HepG2 (cell line): ENCODE data around the gene PIP5KL1. TPM values are rescaled to one million over a fixed set of nuclear protein-coding genes. Genes with fewer than 3 reads are reported as not detected.
A peak's percentile ranks its signal among the peaks of the same experiment; 100 is the strongest.

Source experiments
- BORCS8-MEF2B ChIP-seq: sonication (generic); formaldehyde crosslinking; IDR thresholded peaks from 2 replicates; pipeline ENCODE4 v1.8.0; 2022; ENCODE audit warnings: mild to moderate bottlenecking, missing genetic modification reagents
- CBX1 ChIP-seq: IDR thresholded peaks from one replicate; pipeline ENCODE4 v1.6.1; 2016; ENCODE audit warnings: antibody characterized with exemption, low read depth
- CEBPB ChIP-seq: IDR thresholded peaks from 2 replicates; pipeline ENCODE4 v1.6.1; 2011; ENCODE audit warnings: low read depth, low read length, improper control_type of control experiment, borderline replicate concordance
- ERF ChIP-seq: IDR thresholded peaks from 2 replicates; pipeline ENCODE4 v1.6.1; 2018; ENCODE audit warnings: missing biosample characterization, missing genetic modification reagents
- FOXK1 ChIP-seq: sonication (generic); formaldehyde crosslinking; IDR thresholded peaks from 2 replicates; pipeline ENCODE4 v1.4.0; 2020; ENCODE audit warnings: low read depth, missing genetic modification reagents, borderline replicate concordance
- GFI1 ChIP-seq: sonication (generic); formaldehyde crosslinking; IDR thresholded peaks from 2 replicates; pipeline ENCODE4 v1.5.0; 2020; ENCODE audit warnings: missing genetic modification reagents, mild to moderate bottlenecking, borderline replicate concordance
- HOXA9 ChIP-seq: sonication (generic); formaldehyde crosslinking; IDR thresholded peaks from 2 replicates; pipeline ENCODE4 v1.8.1; 2022; ENCODE audit warnings: missing genetic modification reagents, mild to moderate bottlenecking, moderate library complexity, borderline replicate concordance
- NAIF1 ChIP-seq: sonication (generic); formaldehyde crosslinking; IDR thresholded peaks from 2 replicates; pipeline ENCODE4 v1.5.0; 2020; ENCODE audit warnings: mild to moderate bottlenecking, missing genetic modification reagents, borderline replicate concordance
- SMARCE1 ChIP-seq: fragments of 450-650 bp; IDR thresholded peaks from 2 replicates; pipeline ENCODE4 v1.6.1; 2017; ENCODE audit warnings: borderline replicate concordance
- SOX13 ChIP-seq, 3 experiments: fragments of 450-650 bp in 1 of 3; sonication (generic) in 1 of 3; formaldehyde crosslinking in 1 of 3; IDR thresholded peaks in 2 of 3; conservative IDR thresholded peaks in 1 of 3; 2 replicates each; pipeline versions ENCODE4 v1.5.0 to v1.6.1; 2016 to 2020; ENCODE audit warnings: antibody characterized with exemption in 1 of 3, mild to moderate bottlenecking in 1 of 3, missing compliant biosample characterization in 1 of 3, missing genetic modification reagents in 1 of 3, moderate library complexity in 1 of 3
- SP5 ChIP-seq: IDR thresholded peaks from 2 replicates; pipeline ENCODE4 v1.6.1; 2016; ENCODE audit warnings: low read depth, borderline replicate concordance
- SUZ12 ChIP-seq: fragments of 150-350 bp; IDR thresholded peaks from 2 replicates; pipeline ENCODE4 v1.6.1; 2014; ENCODE audit warnings: low read depth, low read length
- TP53 ChIP-seq: sonication (generic); formaldehyde crosslinking; conservative IDR thresholded peaks from 2 replicates; pipeline ENCODE4 v1.4.0; 2020; ENCODE audit warnings: missing genetic modification reagents
- ZBTB7B ChIP-seq: sonication (generic); formaldehyde crosslinking; IDR thresholded peaks from 2 replicates; pipeline ENCODE4 v1.4.0; 2020; ENCODE audit warnings: missing genetic modification reagents
- ZMYM2 ChIP-seq: sonication (generic); formaldehyde crosslinking; IDR thresholded peaks from 2 replicates; pipeline ENCODE4 v1.8.0; 2022; ENCODE audit warnings: mild to moderate bottlenecking, missing genetic modification reagents
- ZNF207 ChIP-seq: fragments of 450-650 bp; IDR thresholded peaks from 2 replicates; pipeline ENCODE4 v1.6.1; 2016; ENCODE audit warnings: antibody characterized with exemption, borderline replicate concordance
- ZNF24 ChIP-seq: fragments of 450-650 bp; IDR thresholded peaks from 2 replicates; pipeline ENCODE4 v1.6.1; 2017; ENCODE audit warnings: antibody characterized with exemption, mild to moderate bottlenecking
- ZNF552 ChIP-seq: sonication (generic); formaldehyde crosslinking; IDR thresholded peaks from 2 replicates; pipeline ENCODE4 v1.9.0; 2022; ENCODE audit warnings: missing genetic modification reagents, mild to moderate bottlenecking, borderline replicate concordance
- polyA plus RNA-seq, 8 experiments: library from polyadenylated mRNA; depleted of rRNA in 3 of 8; stranded (reverse) in 7 of 8; unstranded in 1 of 8; fragments of >200 nt; fragmentation: Illumina TruSeq in 4 of 8; extraction: Trizol in 4 of 8; gene quantifications; 2 replicates each; pipeline versions ENCODE4 v1.2.1 to v1.2.3, GENCODE V29; 2011 to 2016; ENCODE audit warnings: low read depth in 4 of 8, missing spikeins in 1 of 8, mixed read lengths in 1 of 8; ENCODE audit not compliant: insufficient read depth in 1 of 8
- total RNA-seq, 5 experiments: library from RNA; depleted of rRNA; stranded (reverse); fragments of >200 nt; fragmentation: Illumina TruSeq; extraction: Trizol; gene quantifications; 2 replicates each; pipeline ENCODE4 v1.2.3, GENCODE V29; 2016; ENCODE audit warnings: low read depth in 1 of 5
- TF ChIP-seq, protein P1 (sequence below): sonication (generic); formaldehyde crosslinking; IDR thresholded peaks from 2 replicates; pipeline ENCODE4 v1.5.1; 2020; ENCODE audit warnings: missing genetic modification reagents, mild to moderate bottlenecking, borderline replicate concordance
- TF ChIP-seq, protein P2 (sequence below): fragments of 450-650 bp; IDR thresholded peaks from 2 replicates; pipeline ENCODE4 v1.6.1; 2017
- TF ChIP-seq, protein P3 (sequence below): sonication (generic); formaldehyde crosslinking; IDR thresholded peaks from 2 replicates; pipeline ENCODE4 v1.9.0; 2022; ENCODE audit warnings: low read depth, missing genetic modification reagents
- TF ChIP-seq, protein P4 (sequence below): sonication (generic); formaldehyde crosslinking; IDR thresholded peaks from 2 replicates; pipeline ENCODE4 v1.4.0; 2020; ENCODE audit warnings: missing genetic modification reagents
- TF ChIP-seq, protein P5 (sequence below): sonication (generic); formaldehyde crosslinking; IDR thresholded peaks from 2 replicates; pipeline ENCODE4 v1.5.0; 2020; ENCODE audit warnings: mild to moderate bottlenecking, low read depth, missing genetic modification reagents, borderline replicate concordance

Gene PIP5KL1
- total and polyA plus RNA-seq, 2 of the 13 experiments (the other 11 are each of a cell fraction or from before 2014, with no cell fraction given) = 0.20 to 0.49 TPM

DNA sequence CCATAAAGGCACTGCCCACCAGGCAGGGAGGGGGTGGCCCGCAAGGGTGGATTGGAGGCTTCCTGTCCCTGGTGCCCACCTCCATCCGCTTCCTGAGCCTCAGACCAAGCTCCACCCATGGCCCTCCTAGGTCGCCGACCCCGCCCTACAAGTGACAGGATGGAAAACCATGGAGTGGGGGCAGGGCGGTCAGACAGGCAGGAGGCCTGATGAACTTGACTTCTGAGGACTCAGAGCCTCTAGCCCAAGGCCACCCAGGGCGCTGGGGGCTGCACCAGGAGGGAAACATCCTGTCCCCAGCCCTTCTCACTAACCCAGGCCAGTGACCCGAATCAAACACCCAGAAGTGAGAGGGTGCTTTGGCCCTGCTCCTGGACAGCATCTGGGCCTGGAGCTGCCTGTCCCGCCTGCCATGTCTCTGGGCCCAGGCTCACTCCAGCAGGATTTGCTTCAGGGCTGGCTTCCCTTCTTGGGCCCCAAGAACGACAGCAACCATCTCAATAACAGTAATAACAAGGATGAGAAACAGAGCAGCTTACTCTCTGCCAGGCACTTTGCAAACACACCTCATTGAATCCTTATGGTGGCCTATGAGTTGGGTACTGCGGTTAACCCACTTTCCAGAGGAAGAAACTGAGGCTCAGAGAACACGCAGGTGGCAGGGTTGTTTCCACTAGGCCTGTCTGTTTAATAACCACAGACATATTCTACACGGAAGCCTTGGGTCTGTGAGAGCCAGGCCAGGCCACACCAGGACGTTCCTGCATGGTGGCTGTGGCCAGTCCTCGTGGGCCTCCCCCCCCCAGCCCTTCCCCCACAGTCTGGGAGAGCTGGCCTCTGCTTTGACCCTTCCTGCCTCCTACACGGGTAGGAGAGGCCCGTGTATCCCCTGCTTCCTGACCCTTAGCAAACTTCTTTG, 26.8 kb downstream of the PIP5KL1 start (continued):
- TF ChIP-seq CBX1 (no peak), SP5 (peak; percentile 83), ZNF24 (no peak), TP53 (0 out of 2 replicates have a peak, but pooled peaks have one; percentile 58), SOX13 (IDR thresholded peaks at IDR 0.05) (no peak), SOX13 (CRISPR knock-in tag; conservative IDR thresholded peaks at IDR 0.05 in 1 of 2, IDR thresholded peaks at IDR 0.05 in 1 of 2) (peak in 1 of 2 experiments; percentile 57; a peak in 1 of 4 replicates), HOXA9 (CRISPR knock-in tag) (no peak), NAIF1 (CRISPR knock-in tag) (no peak), ZNF207 (no peak), SUZ12 (no peak), BORCS8-MEF2B (CRISPR knock-in tag) (peak; percentile 25; the same call in 1 of the 2 replicates), FOXK1 (CRISPR knock-in tag) (peak; percentile 72; the same call in 1 of the 2 replicates), ZBTB7B (CRISPR knock-in tag) (peak; percentile 83), CEBPB (no peak), ZMYM2 (CRISPR knock-in tag) (no peak), ZNF552 (CRISPR knock-in tag) (no peak), GFI1 (CRISPR knock-in tag) (peak; percentile 25; the same call in 1 of the 2 replicates), ERF (CRISPR knock-in tag) (peak; percentile 72; the same call in 1 of the 2 replicates), SMARCE1 (no peak)
- TF ChIP-seq, protein P1, sequence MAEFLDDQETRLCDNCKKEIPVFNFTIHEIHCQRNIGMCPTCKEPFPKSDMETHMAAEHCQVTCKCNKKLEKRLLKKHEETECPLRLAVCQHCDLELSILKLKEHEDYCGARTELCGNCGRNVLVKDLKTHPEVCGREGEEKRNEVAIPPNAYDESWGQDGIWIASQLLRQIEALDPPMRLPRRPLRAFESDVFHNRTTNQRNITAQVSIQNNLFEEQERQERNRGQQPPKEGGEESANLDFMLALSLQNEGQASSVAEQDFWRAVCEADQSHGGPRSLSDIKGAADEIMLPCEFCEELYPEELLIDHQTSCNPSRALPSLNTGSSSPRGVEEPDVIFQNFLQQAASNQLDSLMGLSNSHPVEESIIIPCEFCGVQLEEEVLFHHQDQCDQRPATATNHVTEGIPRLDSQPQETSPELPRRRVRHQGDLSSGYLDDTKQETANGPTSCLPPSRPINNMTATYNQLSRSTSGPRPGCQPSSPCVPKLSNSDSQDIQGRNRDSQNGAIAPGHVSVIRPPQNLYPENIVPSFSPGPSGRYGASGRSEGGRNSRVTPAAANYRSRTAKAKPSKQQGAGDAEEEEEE (CRISPR knock-in tag) = no peak
- TF ChIP-seq, protein P2, sequence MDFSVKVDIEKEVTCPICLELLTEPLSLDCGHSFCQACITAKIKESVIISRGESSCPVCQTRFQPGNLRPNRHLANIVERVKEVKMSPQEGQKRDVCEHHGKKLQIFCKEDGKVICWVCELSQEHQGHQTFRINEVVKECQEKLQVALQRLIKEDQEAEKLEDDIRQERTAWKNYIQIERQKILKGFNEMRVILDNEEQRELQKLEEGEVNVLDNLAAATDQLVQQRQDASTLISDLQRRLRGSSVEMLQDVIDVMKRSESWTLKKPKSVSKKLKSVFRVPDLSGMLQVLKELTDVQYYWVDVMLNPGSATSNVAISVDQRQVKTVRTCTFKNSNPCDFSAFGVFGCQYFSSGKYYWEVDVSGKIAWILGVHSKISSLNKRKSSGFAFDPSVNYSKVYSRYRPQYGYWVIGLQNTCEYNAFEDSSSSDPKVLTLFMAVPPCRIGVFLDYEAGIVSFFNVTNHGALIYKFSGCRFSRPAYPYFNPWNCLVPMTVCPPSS = no peak
- TF ChIP-seq, protein P3, sequence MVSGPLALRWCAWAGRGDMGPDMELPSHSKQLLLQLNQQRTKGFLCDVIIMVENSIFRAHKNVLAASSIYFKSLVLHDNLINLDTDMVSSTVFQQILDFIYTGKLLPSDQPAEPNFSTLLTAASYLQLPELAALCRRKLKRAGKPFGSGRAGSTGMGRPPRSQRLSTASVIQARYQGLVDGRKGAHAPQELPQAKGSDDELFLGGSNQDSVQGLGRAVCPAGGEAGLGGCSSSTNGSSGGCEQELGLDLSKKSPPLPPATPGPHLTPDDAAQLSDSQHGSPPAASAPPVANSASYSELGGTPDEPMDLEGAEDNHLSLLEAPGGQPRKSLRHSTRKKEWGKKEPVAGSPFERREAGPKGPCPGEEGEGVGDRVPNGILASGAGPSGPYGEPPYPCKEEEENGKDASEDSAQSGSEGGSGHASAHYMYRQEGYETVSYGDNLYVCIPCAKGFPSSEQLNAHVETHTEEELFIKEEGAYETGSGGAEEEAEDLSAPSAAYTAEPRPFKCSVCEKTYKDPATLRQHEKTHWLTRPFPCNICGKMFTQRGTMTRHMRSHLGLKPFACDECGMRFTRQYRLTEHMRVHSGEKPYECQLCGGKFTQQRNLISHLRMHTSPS (CRISPR knock-in tag) = peak; percentile 83; the same call in 1 of the 2 replicates
- TF ChIP-seq, protein P4, sequence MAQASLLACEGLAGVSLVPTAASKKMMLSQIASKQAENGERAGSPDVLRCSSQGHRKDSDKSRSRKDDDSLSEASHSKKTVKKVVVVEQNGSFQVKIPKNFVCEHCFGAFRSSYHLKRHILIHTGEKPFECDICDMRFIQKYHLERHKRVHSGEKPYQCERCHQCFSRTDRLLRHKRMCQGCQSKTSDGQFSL (CRISPR knock-in tag) = peak; percentile 86; the same call in 1 of the 2 replicates
- TF ChIP-seq, protein P5, sequence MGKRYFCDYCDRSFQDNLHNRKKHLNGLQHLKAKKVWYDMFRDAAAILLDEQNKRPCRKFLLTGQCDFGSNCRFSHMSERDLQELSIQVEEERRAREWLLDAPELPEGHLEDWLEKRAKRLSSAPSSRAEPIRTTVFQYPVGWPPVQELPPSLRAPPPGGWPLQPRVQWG (CRISPR knock-in tag) = no peak
